ENCODE data around the gene ARID4B.

DNA sequence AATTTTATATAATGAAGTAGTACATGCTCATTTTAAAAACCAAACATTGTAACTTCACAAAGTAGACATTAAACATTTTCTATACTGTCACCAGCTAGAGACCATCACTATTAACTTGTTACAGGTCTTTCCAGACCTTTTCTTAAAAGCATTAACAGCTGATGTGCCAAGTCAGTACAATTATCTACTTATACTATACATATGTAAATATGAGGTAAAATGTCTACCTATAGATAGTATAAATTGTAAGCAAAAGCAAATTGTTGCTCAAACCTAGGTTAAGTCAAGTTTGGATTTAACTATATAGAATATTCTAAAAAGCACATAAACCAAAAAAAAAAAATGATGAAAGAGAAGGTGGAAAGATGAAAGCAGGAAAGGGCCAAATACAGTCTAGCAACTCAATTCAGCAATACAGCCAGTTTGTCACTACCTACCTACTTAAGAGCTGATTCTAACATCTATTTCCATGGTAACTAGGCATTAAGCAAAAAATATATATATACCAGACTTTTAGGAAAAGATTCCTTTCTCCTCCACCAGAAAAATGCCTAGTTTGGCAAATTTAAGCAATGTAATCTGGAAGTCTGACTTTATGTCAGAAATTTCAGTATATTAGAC lies 34.5 kb downstream of the ARID4B start:
- TF ChIP-seq, protein P1, sequence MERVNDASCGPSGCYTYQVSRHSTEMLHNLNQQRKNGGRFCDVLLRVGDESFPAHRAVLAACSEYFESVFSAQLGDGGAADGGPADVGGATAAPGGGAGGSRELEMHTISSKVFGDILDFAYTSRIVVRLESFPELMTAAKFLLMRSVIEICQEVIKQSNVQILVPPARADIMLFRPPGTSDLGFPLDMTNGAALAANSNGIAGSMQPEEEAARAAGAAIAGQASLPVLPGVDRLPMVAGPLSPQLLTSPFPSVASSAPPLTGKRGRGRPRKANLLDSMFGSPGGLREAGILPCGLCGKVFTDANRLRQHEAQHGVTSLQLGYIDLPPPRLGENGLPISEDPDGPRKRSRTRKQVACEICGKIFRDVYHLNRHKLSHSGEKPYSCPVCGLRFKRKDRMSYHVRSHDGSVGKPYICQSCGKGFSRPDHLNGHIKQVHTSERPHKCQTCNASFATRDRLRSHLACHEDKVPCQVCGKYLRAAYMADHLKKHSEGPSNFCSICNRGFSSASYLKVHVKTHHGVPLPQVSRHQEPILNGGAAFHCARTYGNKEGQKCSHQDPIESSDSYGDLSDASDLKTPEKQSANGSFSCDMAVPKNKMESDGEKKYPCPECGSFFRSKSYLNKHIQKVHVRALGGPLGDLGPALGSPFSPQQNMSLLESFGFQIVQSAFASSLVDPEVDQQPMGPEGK (CRISPR knock-in tag; IDR thresholded peaks at IDR 0.05): no peak
- TF ChIP-seq EP300 (IDR thresholded peaks at IDR 0.05; ENCODE audit: low read depth in 2 of 2, low read length in 2 of 2): no peak
- no peak for TF ChIP-seq EP300 (CRISPR knock-in tag; IDR thresholded peaks at IDR 0.05; ENCODE audit: borderline replicate concordance)
- TF ChIP-seq POLR2AphosphoS5 (IDR thresholded peaks at IDR 0.05; ENCODE audit: low read depth, low read length): no peak
- TF ChIP-seq JUN (CRISPR knock-in tag; IDR thresholded peaks at IDR 0.05): no peak
- TF ChIP-seq FOXM1 (CRISPR knock-in tag; IDR thresholded peaks at IDR 0.05): no peak
- TF ChIP-seq SMAD3 (CRISPR knock-in tag; IDR thresholded peaks at IDR 0.05): no peak
- TF ChIP-seq ZNF747 (CRISPR knock-in tag; IDR thresholded peaks at IDR 0.05; ENCODE audit: borderline replicate concordance): no peak
- TF ChIP-seq ZNF350 (CRISPR knock-in tag; IDR thresholded peaks at IDR 0.05; ENCODE audit: borderline replicate concordance, low read depth): no peak
- TF ChIP-seq, protein P2, sequence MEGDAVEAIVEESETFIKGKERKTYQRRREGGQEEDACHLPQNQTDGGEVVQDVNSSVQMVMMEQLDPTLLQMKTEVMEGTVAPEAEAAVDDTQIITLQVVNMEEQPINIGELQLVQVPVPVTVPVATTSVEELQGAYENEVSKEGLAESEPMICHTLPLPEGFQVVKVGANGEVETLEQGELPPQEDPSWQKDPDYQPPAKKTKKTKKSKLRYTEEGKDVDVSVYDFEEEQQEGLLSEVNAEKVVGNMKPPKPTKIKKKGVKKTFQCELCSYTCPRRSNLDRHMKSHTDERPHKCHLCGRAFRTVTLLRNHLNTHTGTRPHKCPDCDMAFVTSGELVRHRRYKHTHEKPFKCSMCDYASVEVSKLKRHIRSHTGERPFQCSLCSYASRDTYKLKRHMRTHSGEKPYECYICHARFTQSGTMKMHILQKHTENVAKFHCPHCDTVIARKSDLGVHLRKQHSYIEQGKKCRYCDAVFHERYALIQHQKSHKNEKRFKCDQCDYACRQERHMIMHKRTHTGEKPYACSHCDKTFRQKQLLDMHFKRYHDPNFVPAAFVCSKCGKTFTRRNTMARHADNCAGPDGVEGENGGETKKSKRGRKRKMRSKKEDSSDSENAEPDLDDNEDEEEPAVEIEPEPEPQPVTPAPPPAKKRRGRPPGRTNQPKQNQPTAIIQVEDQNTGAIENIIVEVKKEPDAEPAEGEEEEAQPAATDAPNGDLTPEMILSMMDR (CRISPR knock-in tag; IDR thresholded peaks at IDR 0.05): no peak
- TF ChIP-seq MTF1 (CRISPR knock-in tag; IDR thresholded peaks at IDR 0.05): no peak

All from HepG2 (cell line).